ENCODE data around the gene NINJ1.

DNA sequence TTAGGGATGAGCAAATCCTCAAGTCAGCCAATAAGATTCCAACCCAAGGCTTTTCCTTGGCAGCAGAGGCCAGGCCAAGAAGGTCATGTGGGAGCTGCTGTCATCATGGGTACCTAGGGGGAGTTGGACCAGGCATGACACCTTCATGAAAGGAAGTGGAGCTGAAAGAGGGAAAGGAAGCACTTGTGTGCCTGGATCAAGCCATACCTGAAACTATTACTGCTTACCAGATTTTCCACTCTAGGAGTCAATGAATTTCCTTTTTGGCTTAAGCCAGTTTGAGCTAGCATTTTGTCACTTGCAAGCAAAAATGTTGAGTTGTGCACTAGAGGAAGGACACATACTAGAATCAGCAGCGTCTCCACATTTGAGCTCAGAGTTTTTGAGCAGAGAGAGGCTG, 35.4 kb upstream of the NINJ1 start:
- TF ChIP-seq EP300 (IDR thresholded peaks at IDR 0.05) (no peak), POLR2A (IDR thresholded peaks at IDR 0.05) (no peak)
- TF ChIP-seq, protein P1, sequence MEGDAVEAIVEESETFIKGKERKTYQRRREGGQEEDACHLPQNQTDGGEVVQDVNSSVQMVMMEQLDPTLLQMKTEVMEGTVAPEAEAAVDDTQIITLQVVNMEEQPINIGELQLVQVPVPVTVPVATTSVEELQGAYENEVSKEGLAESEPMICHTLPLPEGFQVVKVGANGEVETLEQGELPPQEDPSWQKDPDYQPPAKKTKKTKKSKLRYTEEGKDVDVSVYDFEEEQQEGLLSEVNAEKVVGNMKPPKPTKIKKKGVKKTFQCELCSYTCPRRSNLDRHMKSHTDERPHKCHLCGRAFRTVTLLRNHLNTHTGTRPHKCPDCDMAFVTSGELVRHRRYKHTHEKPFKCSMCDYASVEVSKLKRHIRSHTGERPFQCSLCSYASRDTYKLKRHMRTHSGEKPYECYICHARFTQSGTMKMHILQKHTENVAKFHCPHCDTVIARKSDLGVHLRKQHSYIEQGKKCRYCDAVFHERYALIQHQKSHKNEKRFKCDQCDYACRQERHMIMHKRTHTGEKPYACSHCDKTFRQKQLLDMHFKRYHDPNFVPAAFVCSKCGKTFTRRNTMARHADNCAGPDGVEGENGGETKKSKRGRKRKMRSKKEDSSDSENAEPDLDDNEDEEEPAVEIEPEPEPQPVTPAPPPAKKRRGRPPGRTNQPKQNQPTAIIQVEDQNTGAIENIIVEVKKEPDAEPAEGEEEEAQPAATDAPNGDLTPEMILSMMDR (IDR thresholded peaks at IDR 0.05), result no peak
